ENCODE data around the gene APP.

APP gene

GRCh38 chr21:26055010-26055409 lies 115.6 kb downstream of the APP start:
- no peak overlapping the region for H3K4me3 Mint-ChIP-seq
- no peak for TF ChIP-seq CTCF (IDR thresholded peaks at IDR 0.05; ENCODE audit: unreplicated experiment in 3 of 3)
- H3K36me3 Mint-ChIP-seq (ENCODE audit: low read depth): peaks cover 23% of the 10 kb centered on the region
- H3K4me1 Mint-ChIP-seq: peaks cover 41% of the 10 kb centered on the region
- no peaks in the 10 kb centered on the region for H3K27me3 Mint-ChIP-seq (ENCODE audit: low read depth)
- peak overlapping the region in 2 of 3 experiments; percentile 16 to 32 for H3K27ac Mint-ChIP-seq
- no peaks in the 10 kb centered on the region for H3K9me3 Mint-ChIP-seq

GRCh38 chr21:26052057-26052456 lies 118.5 kb downstream of the APP start:
- H3K27ac Mint-ChIP-seq: no peak overlapping the region
- H3K36me3 Mint-ChIP-seq (ENCODE audit: low read depth): peaks cover 47% of the 10 kb centered on the region
- H3K9me3 Mint-ChIP-seq: no peaks in the 10 kb centered on the region
- H3K4me1 Mint-ChIP-seq: peaks cover 23% of the 10 kb centered on the region
- no peaks in the 10 kb centered on the region for H3K27me3 Mint-ChIP-seq (ENCODE audit: low read depth)
- TF ChIP-seq CTCF (IDR thresholded peaks at IDR 0.05; ENCODE audit: unreplicated experiment in 3 of 3): no peak
- no peak overlapping the region for H3K4me3 Mint-ChIP-seq

- H3K27me3 Mint-ChIP-seq (ENCODE audit: low read depth): no peaks in the 10 kb centered on the region
- H3K4me3 Mint-ChIP-seq: no peak overlapping the region
- H3K4me1 Mint-ChIP-seq: peaks cover 21% of the 10 kb centered on the region
- H3K9me3 Mint-ChIP-seq: no peaks in the 10 kb centered on the region
- TF ChIP-seq CTCF (IDR thresholded peaks at IDR 0.05; ENCODE audit: unreplicated experiment in 3 of 3): no peak
- peaks cover 59% of the 10 kb centered on the region for H3K36me3 Mint-ChIP-seq (ENCODE audit: low read depth)
- H3K27ac Mint-ChIP-seq: no peak overlapping the region
Observed at GRCh38 chr21:26050857-26051256, 119.7 kb downstream of the APP start.

GRCh38 chr21:26049803-26050202 lies 120.8 kb downstream of the APP start:
- H3K4me1 Mint-ChIP-seq: peaks cover 10% of the 10 kb centered on the region
- no peaks in the 10 kb centered on the region for H3K9me3 Mint-ChIP-seq
- H3K27ac Mint-ChIP-seq: no peak overlapping the region
- TF ChIP-seq CTCF (IDR thresholded peaks at IDR 0.05; ENCODE audit: unreplicated experiment in 3 of 3): no peak
- no peaks in the 10 kb centered on the region for H3K27me3 Mint-ChIP-seq (ENCODE audit: low read depth)
- H3K4me3 Mint-ChIP-seq: no peak overlapping the region
- H3K36me3 Mint-ChIP-seq (ENCODE audit: low read depth): peaks cover 67% of the 10 kb centered on the region

- Mint-ChIP-seq H3K27ac (no peak overlapping the region), H3K9me3 (no peaks in the 10 kb centered on the region), H3K4me1 (no peaks in the 10 kb centered on the region), H3K27me3 (ENCODE audit: low read depth) (no peaks in the 10 kb centered on the region), H3K4me3 (no peak overlapping the region), H3K36me3 (ENCODE audit: low read depth) (peaks cover 75% of the 10 kb centered on the region)
- TF ChIP-seq CTCF (IDR thresholded peaks at IDR 0.05; ENCODE audit: unreplicated experiment in 3 of 3): no peak
Observed at GRCh38 chr21:26047279-26047967, 123.1 kb downstream of the APP start.

- no peak overlapping the region for H3K27ac Mint-ChIP-seq
- H3K4me1 Mint-ChIP-seq: peaks cover 13% of the 10 kb centered on the region
- peaks cover 59% of the 10 kb centered on the region for H3K36me3 Mint-ChIP-seq (ENCODE audit: low read depth)
- no peak for TF ChIP-seq CTCF (IDR thresholded peaks at IDR 0.05; ENCODE audit: unreplicated experiment in 3 of 3)
- no peaks in the 10 kb centered on the region for H3K9me3 Mint-ChIP-seq
- H3K27me3 Mint-ChIP-seq (ENCODE audit: low read depth): no peaks in the 10 kb centered on the region
- no peak overlapping the region for H3K4me3 Mint-ChIP-seq
Observed at GRCh38 chr21:26043891-26044290, 126.7 kb downstream of the APP start.

All from nephron (organoid).